Trophoblast cell (in vitro differentiated cells and primary cell): ENCODE data around the gene MANEAL.

Experiments used
- DNase-seq, 2 donors: peaks; one replicate each; pipeline ENCODE4 v3.0.0-alpha.2; 2016
- H2AFZ ChIP-seq: 2 replicates; pipeline ENCODE4 v1.6.1; 2013; ENCODE audit warnings: low read length, moderate library complexity, mild to moderate bottlenecking; ENCODE audit not compliant: insufficient read depth, poor library complexity
- H2AK5ac ChIP-seq: 2 replicates; pipeline ENCODE4 v1.6.1; 2013; ENCODE audit warnings: mild to moderate bottlenecking, low read length
- H2BK120ac ChIP-seq: 2 replicates; pipeline ENCODE4 v1.6.1; 2013; ENCODE audit warnings: low read length, mild to moderate bottlenecking, moderate library complexity; ENCODE audit not compliant: insufficient read depth, poor library complexity
- H2BK12ac ChIP-seq: 2 replicates; pipeline ENCODE4 v1.6.1; 2013; ENCODE audit warnings: mild to moderate bottlenecking, low read length, moderate library complexity
- H2BK5ac ChIP-seq: 2 replicates; pipeline ENCODE4 v1.6.1; 2013; ENCODE audit warnings: low read length, low read depth, moderate library complexity, mild to moderate bottlenecking; ENCODE audit not compliant: poor library complexity
- H3K14ac ChIP-seq: 2 replicates; pipeline ENCODE4 v1.6.1; 2013; ENCODE audit warnings: mild to moderate bottlenecking, low read length
- H3K18ac ChIP-seq: 2 replicates; pipeline ENCODE4 v1.6.1; 2013; ENCODE audit warnings: mild to moderate bottlenecking, low read length
- H3K23ac ChIP-seq: 2 replicates; pipeline ENCODE4 v1.6.1; 2013; ENCODE audit warnings: low read length
- H3K27ac ChIP-seq: 2 replicates; pipeline ENCODE4 v1.5.1; 2013; ENCODE audit warnings: low read depth, mild to moderate bottlenecking, inconsistent platforms, low read length, moderate library complexity
- H3K27me3 ChIP-seq: 2 replicates; pipeline ENCODE4 v1.6.1; 2013; ENCODE audit warnings: inconsistent platforms, mild to moderate bottlenecking, low read length, moderate library complexity; ENCODE audit not compliant: insufficient read depth
- H3K36me3 ChIP-seq, 2 experiments: 1 replicate in 1 of 2; 2 replicates in 1 of 2; pipeline ENCODE4 v1.6.1; 2013; ENCODE audit warnings: low read length in 2 of 2, mild to moderate bottlenecking in 2 of 2, moderate library complexity in 1 of 2; ENCODE audit not compliant: insufficient read depth in 2 of 2, control insufficient read depth in 1 of 2
- H3K4ac ChIP-seq: 2 replicates; pipeline ENCODE4 v1.6.1; 2013; ENCODE audit warnings: low read depth, mild to moderate bottlenecking, low read length, moderate library complexity
- H3K4me1 ChIP-seq, 2 experiments: 1 replicate in 1 of 2; 2 replicates in 1 of 2; pipeline ENCODE4 v1.6.1; 2013; ENCODE audit warnings: low read length in 2 of 2, mild to moderate bottlenecking in 2 of 2, moderate library complexity in 1 of 2; ENCODE audit not compliant: insufficient read depth in 2 of 2, control insufficient read depth in 1 of 2
- H3K4me2 ChIP-seq: 2 replicates; pipeline ENCODE4 v1.6.1; 2013; ENCODE audit warnings: inconsistent platforms, mild to moderate bottlenecking, low read length, moderate library complexity
- H3K4me3 ChIP-seq: 2 replicates; pipeline ENCODE4 v1.5.1; 2013; ENCODE audit warnings: mild to moderate bottlenecking, low read depth, low read length, inconsistent platforms
- H3K79me1 ChIP-seq: one replicate; pipeline ENCODE4 v1.6.1; 2013; ENCODE audit warnings: low read length
- H3K79me2 ChIP-seq: 2 replicates; pipeline ENCODE4 v1.6.1; 2013; ENCODE audit warnings: low read length, mild to moderate bottlenecking; ENCODE audit not compliant: control insufficient read depth, insufficient read depth, poor library complexity
- H3K9ac ChIP-seq: 2 replicates; pipeline ENCODE4 v1.6.1; 2013; ENCODE audit warnings: mild to moderate bottlenecking, low read length
- H3K9me3 ChIP-seq: 2 replicates; pipeline ENCODE4 v1.6.1; 2013; ENCODE audit warnings: low read depth, mild to moderate bottlenecking, control low read depth, inconsistent platforms, low read length; ENCODE audit not compliant: insufficient read depth
- H4K12ac ChIP-seq: 2 replicates; pipeline ENCODE4 v1.6.1; 2013; ENCODE audit warnings: low read depth, mild to moderate bottlenecking, low read length, moderate library complexity
- H4K8ac ChIP-seq: 2 replicates; pipeline ENCODE4 v1.6.1; 2013; ENCODE audit warnings: low read depth, mild to moderate bottlenecking, low read length, moderate library complexity
- H4K91ac ChIP-seq: one replicate; pipeline ENCODE4 v1.6.1; 2013; ENCODE audit warnings: low read depth, mild to moderate bottlenecking, low read length, moderate library complexity
- WGBS: extraction: QIAGEN DNeasy Blood & Tissue Kit; methylation state at CpG from one replicate; pipeline ENCODE4 v1.1.7; 2013; ENCODE audit warnings: missing lambda C conversion rate; ENCODE audit not compliant: insufficient read length, insufficient coverage; ENCODE audit errors: extremely low coverage; 5-methylcytosine and 5-hydroxymethylcytosine counted together

MANEAL gene

GRCh38 chr1:37802439-37802838, 8.8 kb downstream of the MANEAL start:
- H2BK12ac ChIP-seq = no peak overlapping the region
- H3K4me1 ChIP-seq = peaks cover 3 to 6% of the 10 kb centered on the region in 2 experiments
- no peak overlapping the region for H2BK120ac ChIP-seq
- peaks cover 4% of the 10 kb centered on the region for H3K79me2 ChIP-seq
- no peak overlapping the region for H3K4ac ChIP-seq
- H3K27ac ChIP-seq = no peak overlapping the region
- no peak overlapping the region for H3K14ac ChIP-seq
- H3K9me3 ChIP-seq = peaks cover 2% of the 10 kb centered on the region
- H2AK5ac ChIP-seq = no peak overlapping the region
- H3K4me3 ChIP-seq = no peak overlapping the region
- no peak overlapping the region for H2BK5ac ChIP-seq
- no peak overlapping the region for H3K4me2 ChIP-seq
- H2AFZ ChIP-seq = no peak overlapping the region
- no peak for DNase-seq
- peaks cover 42 to 50% of the 10 kb centered on the region in 2 experiments for H3K36me3 ChIP-seq
- H3K9ac ChIP-seq = no peak overlapping the region
- no CpG with 5 or more reads among the region's 1 CpG for WGBS
- no peak overlapping the region for H3K23ac ChIP-seq
- H4K12ac ChIP-seq = no peak overlapping the region
- no peaks in the 10 kb centered on the region for H3K27me3 ChIP-seq
- no peak overlapping the region for H4K8ac ChIP-seq
- no peak overlapping the region for H4K91ac ChIP-seq
- no peak overlapping the region for H3K18ac ChIP-seq
- peaks cover 3% of the 10 kb centered on the region for H3K79me1 ChIP-seq

- Histone ChIP-seq H2BK5ac (no peak overlapping the region), H3K4me3 (peak overlapping the region; percentile 100), H3K9ac (peak overlapping the region; percentile 82), H3K23ac (no peak overlapping the region), H4K91ac (peak overlapping the region; percentile 50), H3K27me3 (no peaks in the 10 kb centered on the region), H4K12ac (peak overlapping the region; percentile 61), H3K79me1 (peaks cover 12% of the 10 kb centered on the region), H3K9me3 (no peaks in the 10 kb centered on the region), H3K36me3 (peaks cover 39 to 46% of the 10 kb centered on the region in 2 experiments), H3K4ac (peak overlapping the region; percentile 71), H2AK5ac (peak overlapping the region; percentile 87), H3K27ac (peak overlapping the region; percentile 12), H4K8ac (peak overlapping the region; percentile 72), H3K79me2 (peaks cover 12% of the 10 kb centered on the region), H2BK120ac (peak overlapping the region; percentile 26), H3K18ac (peak overlapping the region; percentile 80), H3K4me1 (peaks cover 8 to 10% of the 10 kb centered on the region in 2 experiments), H2BK12ac (no peak overlapping the region), H3K14ac (peak overlapping the region; percentile 55), H3K4me2 (peak overlapping the region; percentile 93), H2AFZ (peak overlapping the region; percentile 11)
- no peak for DNase-seq
- WGBS = no CpG with 5 or more reads among the region's 9 CpGs
These were observed 13.5 kb downstream of the MANEAL start for GRCh38 chr1:37807220-37807554.

GRCh38 chr1:37807555-37808368, 14.1 kb downstream of the MANEAL start, which contains the start of the genes C1orf122 and YRDC:
TSS of gene C1orf122 (plus strand) at chr1:37807790. CDS start at chr1:37808405, 615 bp downstream.
TSS of gene YRDC (minus strand) at chr1:37808208. CDS start at chr1:37808180, 28 bp downstream.
- H2BK12ac ChIP-seq = no peak within 1 kb of the TSS
- peak within 1 kb of the TSS; percentile 88 for H3K14ac ChIP-seq
- H3K79me1 ChIP-seq = peaks cover 12% of the 10 kb centered on the region
- peak within 1 kb of the TSS; percentile 87 for H2AK5ac ChIP-seq
- H3K36me3 ChIP-seq = peaks cover 35 to 41% of the 10 kb centered on the region in 2 experiments
- H3K27me3 ChIP-seq = no peaks in the 10 kb centered on the region
- H3K9ac ChIP-seq = peak within 1 kb of the TSS; percentile 98
- H2BK120ac ChIP-seq = peak within 1 kb of the TSS; percentile 67
- H3K4me2 ChIP-seq = peak within 1 kb of the TSS; percentile 93
- peak within 1 kb of the TSS; percentile 47 for H2BK5ac ChIP-seq
- H3K4ac ChIP-seq = peak within 1 kb of the TSS; percentile 71
- peak within 1 kb of the TSS; percentile 86 for H3K27ac ChIP-seq
- DNase-seq = peak; percentile 86 to 88
- H4K12ac ChIP-seq = peak within 1 kb of the TSS; percentile 80
- H3K4me1 ChIP-seq = peaks cover 8 to 10% of the 10 kb centered on the region in 2 experiments
- H3K18ac ChIP-seq = peak within 1 kb of the TSS; percentile 83
- H3K9me3 ChIP-seq = no peaks in the 10 kb centered on the region
- H3K4me3 ChIP-seq = peak within 1 kb of the TSS; percentile 100
- H3K79me2 ChIP-seq = peaks cover 12% of the 10 kb centered on the region
- peak within 1 kb of the TSS; percentile 88 for H4K8ac ChIP-seq
- H2AFZ ChIP-seq = peak within 1 kb of the TSS; percentile 81
- no CpG with 5 or more reads among the region's 95 CpGs for WGBS
- peak within 1 kb of the TSS; percentile 65 for H4K91ac ChIP-seq
- H3K23ac ChIP-seq = no peak within 1 kb of the TSS

- Histone ChIP-seq H3K18ac (peak overlapping the region; percentile 83), H2AFZ (peak overlapping the region; percentile 81), H4K12ac (peak overlapping the region; percentile 80), H3K14ac (peak overlapping the region; percentile 84), H3K9ac (peak overlapping the region; percentile 87), H4K8ac (peak overlapping the region; percentile 88), H3K23ac (no peak overlapping the region), H3K9me3 (no peaks in the 10 kb centered on the region), H3K4me2 (peak overlapping the region; percentile 90), H3K4me3 (peak overlapping the region; percentile 100), H3K27ac (peak overlapping the region; percentile 64), H3K36me3 (peaks cover 31 to 35% of the 10 kb centered on the region in 2 experiments), H2AK5ac (peak overlapping the region; percentile 29), H2BK120ac (peak overlapping the region; percentile 67), H2BK12ac (no peak overlapping the region), H3K4me1 (peaks cover 8 to 10% of the 10 kb centered on the region in 2 experiments), H3K79me2 (peaks cover 12% of the 10 kb centered on the region), H3K4ac (peak overlapping the region; percentile 52), H3K79me1 (peaks cover 12% of the 10 kb centered on the region), H2BK5ac (peak overlapping the region; percentile 36), H4K91ac (peak overlapping the region; percentile 65), H3K27me3 (no peaks in the 10 kb centered on the region)
- peak; percentile 32 to 50 for DNase-seq
- WGBS = no CpG with 5 or more reads among the region's 54 CpGs
These were observed 15.0 kb downstream of the MANEAL start for GRCh38 chr1:37808369-37809319.
